NCI-H1105 treated with DMSO at 0.1 percent for 48 hours (cell line): ENCODE results near the gene SLC35C1.

Experiments
- DNase-seq: peaks from one replicate; lab custom pipeline; 2025; lab: John Stamatoyannopoulos, UW

SLC35C1 gene

DNA sequence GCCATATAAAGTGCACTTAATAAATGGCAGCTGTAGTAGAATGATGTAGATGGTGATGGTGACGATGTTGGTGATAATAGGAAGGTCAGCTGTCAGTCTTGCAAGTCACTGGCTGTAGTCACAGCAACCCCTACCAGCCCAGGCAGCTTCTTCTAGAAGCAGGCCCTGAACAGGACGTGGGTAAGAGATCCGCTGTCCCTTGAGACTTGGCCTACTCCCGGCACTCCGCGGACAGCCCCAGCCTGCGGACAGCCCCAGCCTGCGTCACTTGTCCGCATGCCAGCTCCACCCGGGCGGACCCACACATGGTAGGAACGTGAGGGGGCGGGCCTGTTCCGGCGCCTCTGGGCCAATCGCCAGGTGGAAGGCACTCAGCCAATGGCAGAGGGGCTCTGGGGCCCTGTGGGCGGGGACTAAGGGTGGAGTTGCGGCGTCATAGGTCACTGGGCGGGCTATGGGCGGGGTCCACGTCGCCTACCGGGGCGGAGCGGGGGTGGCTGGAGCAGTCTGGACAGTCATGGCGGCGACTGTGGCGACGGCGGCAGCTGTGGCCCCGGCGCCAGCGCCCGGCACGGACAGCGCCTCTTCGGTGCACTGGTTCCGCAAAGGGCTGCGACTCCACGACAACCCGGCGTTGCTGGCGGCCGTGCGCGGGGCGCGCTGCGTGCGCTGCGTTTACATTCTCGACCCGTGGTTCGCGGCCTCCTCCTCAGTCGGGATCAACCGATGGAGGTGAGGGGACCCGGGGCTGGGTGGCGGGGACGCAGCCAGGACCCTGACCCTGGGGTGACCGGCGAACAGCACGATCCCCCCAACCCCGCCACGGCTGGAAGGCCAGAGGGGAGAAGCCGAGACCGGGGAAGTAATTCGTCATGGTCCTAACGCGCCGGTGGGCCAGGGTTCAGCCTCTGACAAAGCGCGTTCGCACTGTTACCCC lies 42.3 kb downstream of the SLC35C1 start, which contains the start of gene CRY2:
Gene CRY2, plus strand, starts transcription at position 502 of the 937 bp plus-strand sequence. Its CDS starts 16 bp downstream, at position 518.
- DNase-seq, result peak; percentile 94

DNA sequence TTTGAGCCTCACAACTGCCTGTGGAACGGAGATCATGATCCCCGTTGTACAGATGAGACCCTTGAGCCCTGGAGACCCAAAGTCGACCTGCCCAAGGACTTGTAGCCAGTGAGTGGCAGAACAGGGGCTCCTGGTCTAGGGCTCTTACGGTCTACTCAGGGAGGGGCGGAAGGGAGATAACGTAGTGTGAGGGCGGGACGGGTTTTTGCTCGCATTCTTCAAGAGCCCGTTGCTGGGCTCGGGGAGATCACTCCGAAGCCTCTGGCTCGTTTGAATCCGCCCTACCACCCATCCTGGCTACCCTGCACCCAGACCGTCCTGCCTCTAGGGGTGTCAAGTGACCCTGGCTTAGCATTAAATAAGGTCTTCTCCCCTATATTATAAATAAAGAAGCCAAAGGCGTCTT lies 43.0 kb downstream of the SLC35C1 start:
- peak; percentile 25 for DNase-seq

DNA sequence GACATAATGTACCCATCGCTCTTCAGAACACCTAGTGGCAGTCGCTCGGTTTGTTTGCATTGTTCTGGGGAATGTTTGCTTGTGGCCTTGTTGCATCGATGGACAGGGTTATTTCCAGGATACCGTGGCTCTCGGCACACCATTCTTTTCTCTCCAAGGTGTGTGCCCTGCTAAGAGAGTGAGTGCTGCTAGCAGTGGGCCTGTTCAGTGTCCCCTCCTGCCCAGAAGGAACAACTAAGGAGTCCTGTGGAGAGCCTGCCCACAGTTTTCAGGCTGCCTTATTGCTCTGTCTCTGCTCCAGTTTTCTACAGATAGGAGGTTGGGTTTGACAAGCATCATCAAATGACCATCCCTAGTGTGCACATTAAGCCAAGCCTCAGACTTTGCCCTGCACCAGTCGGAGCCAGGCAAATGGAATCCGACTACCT lies 43.7 kb downstream of the SLC35C1 start:
- DNase-seq, result no peak

DNA sequence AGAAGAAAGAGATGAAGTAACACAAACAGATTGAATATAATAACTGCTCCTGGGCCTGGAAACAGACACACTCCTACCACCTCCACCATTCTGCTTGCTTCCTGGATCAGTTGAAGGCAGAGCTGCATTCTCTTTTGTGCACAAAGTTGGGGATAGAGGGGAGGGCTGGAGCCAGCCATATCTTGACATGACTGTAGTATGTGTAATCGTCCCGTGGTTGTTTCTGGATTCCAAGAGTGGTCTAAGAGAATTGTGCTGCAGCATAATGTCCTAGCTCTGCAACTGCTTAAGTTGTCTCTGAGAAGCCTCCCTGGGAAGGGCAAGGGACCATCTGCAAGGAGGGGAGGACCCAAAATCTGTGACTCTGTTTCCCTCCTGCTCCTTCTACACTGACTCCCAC lies 45.5 kb downstream of the SLC35C1 start:
- no peak for DNase-seq

DNA sequence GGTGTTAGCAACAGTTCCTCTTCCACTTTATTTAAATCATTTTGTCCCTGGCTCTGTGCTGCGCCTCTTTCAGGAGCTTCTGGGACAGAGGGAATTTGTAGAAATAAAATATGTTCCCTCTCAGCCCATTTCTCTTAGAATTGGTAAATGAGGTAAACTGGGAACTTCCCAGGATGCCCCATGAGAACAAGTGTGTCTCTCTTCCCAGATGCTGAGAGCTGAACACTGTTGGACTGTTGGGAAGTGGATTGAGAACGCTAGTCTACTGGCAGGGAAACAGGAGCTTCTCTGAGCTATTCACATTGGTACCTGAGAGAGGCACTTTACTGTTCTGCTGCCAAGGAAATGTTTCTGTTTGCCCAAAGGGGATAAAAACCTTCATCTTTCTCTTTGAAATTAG lies 46.3 kb downstream of the SLC35C1 start:
- DNase-seq, result no peak

DNA sequence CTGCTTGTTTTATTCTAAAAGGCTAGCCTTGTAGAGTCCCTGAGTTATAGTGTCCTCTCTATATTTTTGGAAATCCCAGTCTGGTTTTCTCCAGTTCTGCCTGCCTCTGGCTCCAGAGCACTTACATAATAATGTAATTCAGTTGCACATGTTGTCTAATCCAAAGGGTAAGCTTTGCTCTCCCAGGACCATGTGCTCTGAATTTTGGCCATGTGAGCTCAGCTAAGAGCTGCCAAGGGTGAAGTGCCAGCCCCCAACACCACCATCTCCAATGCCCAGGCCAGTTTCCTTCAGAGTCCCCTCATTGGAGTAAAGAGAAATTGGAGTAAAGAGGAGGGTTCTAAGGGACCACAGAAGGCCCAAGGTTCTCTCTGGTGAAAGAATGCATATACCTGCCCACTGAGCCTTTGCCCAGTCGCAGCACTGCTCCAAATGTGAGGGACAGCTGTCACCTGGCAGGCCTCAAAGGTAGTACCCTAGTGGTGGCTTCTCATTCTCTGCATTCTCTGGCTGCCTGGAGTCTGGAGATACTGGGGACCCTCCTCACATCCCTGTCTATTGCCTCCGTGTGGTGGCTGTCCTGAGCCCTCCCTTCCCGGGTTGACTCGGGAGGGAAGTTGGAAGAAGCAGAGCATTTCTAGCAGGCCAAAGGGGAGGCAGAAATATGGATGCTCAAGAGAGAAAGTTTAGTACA lies 47.2 kb downstream of the SLC35C1 start:
- DNase-seq, result no peak

DNA sequence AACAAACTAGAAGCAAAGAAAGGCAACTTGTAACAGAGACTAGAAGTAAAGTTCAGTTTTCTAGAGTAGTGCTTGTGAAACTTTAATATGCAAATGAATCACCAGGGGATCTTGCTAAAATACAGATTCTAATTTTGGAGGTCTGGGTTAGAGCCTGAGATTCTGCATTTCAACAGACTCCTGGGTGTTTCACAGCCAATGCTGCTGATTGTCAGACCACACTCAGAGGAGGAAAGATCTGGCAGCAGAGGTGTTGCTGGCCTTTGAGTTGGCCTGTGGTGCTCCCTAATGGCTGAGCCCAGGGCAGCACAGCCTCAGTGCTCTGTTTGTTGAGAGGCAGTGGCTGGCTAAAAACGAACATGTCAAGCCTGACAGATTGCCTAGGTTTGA lies 47.8 kb downstream of the SLC35C1 start:
- no peak for DNase-seq

DNA sequence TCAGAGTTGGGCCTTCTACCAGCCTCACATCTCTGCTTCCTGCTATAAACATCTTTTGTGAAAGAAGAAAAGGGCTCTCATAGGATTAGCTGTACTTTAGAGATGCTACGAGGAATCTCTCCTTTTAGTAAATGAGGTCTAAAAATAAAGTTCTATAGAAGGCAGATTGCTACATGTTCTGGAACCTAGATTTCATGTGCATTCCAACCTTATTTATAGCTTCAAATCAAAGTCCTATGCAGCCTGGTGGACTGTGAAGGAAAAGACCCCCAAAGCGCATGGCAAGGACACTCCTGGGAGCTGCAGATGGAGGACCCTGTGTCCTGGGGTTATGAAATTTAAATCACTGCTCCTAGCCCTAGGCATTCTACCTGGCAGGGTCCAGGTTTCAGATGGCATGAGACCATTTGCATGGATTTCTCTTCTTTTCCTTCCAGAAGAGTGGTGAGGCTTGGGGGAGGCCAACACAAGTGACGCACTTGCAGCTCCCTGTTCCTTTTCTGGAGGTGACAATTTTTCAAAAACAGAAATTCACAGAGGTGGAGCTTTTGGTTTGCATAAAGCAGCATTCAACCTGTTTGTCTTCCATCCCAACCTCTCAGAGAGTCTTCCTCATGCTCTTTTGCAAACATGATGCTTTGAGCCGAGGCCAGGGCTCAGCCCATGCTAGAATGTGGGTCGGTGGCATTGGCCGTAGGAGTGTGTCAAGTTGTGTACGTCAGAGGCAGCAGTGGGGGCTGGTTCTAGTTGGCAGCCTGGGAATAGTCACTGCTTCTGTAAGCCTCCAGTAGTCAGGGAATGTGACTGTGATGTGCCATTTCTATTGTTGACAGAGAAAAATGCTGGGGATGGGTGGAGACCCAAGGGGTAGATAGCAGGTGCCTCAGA lies 48.6 kb downstream of the SLC35C1 start:
- no peak for DNase-seq

DNA sequence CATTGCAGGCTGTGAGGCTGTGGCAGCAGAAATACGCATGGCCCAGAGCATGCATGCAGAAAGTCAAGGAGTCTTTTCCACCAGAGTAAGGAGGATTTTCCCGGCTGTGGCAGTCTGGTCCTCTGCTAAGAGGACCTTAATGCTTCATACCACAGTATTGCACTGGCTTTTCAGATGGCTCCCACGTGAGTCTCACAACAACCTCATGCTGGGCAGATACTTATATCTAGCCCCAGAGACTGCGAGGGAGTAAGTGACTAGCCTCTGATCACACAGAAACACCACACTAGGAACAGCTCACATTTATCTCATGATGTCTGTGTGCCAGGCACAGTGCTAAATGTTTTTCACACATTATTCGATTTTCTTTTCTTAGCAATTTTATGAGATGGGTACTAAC lies 50.4 kb downstream of the SLC35C1 start:
- DNase-seq, result no peak

DNA sequence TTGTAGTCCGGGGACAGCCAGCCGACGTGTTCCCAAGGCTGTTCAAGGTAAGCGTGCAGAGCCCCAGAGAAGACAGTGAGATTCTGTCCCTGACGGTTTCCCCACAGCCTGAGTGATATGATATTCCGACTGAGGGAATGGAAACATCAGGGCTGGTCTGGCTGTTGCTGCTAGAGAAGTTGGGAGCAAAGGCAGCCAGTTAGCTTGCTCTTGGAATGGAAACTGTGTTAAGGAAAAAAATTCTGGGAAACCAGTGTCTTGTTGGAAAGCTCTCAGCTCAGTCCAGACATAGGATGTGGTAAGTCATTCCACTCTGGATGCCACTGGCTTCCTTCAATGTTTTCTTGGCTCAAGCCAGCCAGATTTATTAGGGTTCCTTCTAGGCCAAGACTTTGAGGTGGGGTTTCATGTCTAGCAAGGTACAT lies 51.1 kb downstream of the SLC35C1 start:
- no peak for DNase-seq

DNA sequence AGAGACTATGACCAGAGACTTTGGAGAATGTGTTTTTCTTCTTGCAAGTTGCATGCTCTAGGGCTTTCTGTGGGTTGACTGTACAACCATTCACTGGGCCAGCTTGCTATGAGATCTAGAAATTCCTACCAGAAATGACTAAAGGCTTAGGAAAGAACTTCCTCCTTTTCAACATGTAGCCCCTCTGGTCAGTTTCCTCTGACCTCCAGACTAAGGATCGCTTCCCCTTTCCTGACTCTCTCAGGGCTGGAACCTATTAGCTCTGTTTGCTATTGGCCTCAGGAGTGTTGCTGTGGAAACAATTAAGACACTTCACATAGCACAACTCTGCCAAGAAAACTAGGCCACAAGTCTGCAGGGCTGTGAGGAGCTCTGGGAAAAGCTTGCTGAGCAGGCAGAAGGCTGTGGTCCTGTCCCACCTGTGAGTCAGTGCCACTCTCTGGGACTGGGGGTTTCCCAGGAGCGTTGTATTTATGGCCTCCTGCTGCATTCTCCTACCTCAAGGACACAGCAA lies 53.1 kb downstream of the SLC35C1 start:
- peak; percentile 9 for DNase-seq

DNA sequence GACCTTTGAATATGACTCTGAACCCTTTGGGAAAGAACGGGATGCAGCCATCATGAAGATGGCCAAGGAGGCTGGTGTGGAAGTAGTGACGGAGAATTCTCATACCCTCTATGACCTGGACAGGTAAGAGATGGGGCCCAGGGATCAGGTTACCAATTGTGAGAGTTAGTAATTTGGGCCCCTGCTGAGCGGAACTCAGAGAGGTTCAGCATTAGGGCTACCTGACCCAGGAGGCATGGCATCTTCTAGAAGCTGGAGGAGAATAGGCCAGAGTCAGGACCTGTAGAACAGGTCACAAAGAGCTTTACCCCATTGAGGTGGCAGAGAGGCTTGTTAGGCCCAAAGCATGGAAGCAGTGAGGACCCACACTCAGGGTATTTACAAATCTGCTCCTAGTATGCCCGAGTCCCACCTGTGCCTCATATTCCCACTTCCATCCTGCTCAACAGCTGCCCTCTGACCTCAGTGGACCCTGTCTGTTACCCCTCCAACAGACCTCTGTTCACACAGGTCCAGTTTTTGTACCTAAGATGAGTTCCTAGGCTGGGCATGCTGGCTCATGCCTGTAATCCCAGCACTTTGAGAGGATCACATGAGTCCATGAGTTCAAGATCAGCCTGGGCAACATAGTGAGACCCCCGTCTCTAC lies 53.9 kb downstream of the SLC35C1 start:
- no peak for DNase-seq

DNA sequence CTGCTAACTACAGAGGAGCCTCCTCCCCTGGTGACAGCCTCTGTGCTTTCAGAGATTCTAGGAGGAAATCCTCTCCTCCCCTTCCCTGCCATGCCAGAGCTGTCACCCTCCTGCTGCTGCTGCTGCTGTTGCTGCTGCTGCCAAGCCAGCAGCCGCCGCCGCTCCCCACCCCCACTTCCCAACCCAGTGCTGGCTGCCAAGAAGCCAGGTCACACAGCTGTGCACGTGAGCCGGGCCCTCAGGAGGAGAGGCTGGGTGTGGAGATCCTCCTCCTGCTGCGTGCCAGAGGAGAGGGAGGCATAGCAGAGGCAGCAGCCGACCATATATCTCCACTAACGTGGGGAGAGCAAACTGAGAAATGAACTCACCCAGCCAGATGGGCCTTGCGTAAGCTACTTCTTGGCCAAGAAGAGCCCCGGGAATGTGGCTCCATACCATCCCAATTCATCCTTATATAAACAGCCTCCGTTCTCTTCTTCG lies 54.8 kb downstream of the SLC35C1 start:
- peak; percentile 87 for DNase-seq

DNA sequence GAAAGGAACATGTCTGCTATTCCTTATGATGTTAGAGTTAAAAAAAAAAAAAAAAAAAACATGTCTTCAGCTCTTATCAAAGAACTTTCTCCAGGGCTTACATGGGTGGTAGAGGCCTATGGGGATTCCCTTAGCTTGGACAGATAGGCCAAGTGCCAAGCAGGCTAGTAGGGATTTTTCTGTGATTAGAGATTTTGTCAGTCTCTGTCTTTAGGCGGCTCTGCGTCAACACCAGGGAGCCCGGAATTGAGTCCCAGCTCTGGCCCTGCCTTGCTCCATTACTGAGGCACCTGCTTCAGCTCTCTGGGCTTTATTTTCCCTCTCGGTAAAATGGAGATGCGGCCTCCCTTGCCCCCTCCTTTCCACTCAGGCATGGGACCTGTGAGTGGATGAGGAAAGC lies 55.4 kb downstream of the SLC35C1 start:
- no peak for DNase-seq

DNA sequence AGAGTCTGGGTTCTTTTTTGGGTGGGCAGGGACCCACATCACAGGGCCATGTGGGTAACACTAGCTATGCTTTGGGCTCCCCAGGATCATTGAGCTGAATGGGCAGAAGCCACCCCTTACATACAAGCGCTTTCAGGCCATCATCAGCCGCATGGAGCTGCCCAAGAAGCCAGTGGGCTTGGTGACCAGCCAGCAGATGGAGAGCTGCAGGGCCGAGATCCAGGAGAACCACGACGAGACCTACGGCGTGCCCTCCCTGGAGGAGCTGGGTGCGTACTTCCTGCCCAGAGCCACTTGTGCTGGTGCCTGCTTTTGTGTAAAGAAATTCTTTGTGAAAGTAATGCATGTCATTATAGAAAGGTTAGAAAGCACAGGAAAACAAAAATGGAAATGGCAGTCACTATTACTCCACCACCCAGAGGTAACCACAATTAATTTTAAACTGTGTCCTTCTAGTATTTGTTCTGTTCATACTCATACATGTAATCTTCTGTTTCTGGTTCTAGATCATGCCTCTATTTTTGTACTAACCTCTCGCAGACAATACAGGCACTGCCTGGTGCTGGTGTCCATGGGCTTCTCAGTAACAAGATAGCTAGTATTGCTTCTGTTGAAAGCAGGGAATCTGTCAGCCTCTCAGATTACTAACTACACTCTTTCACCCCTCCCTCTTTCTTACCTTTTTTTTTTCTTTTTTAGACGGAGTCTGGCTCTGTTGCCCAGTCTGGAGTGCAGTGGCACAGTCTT lies 56.0 kb downstream of the SLC35C1 start:
- no peak for DNase-seq
